Measurements from ENCODE around the gene FRMD5. TPM values are rescaled to one million over a fixed set of nuclear protein-coding genes. Genes with fewer than 3 reads are reported as not detected.
A peak's percentile ranks its signal among the peaks of the same experiment; 100 is the strongest.

The FRMD5 gene
- polyA plus RNA-seq, 2 of the 4 experiments (the other 2 are of a cell fraction), result 2.5 to 3.6 TPM

- POLR2A ChIA-PET, result no interaction called here
- no peak for FAIRE-seq
- no peak overlapping the region for H3K27ac ChIP-seq
- TF ChIP-seq TFCP2L1 (CRISPR knock-in tag; IDR thresholded peaks at IDR 0.05) (no peak), EHF (CRISPR knock-in tag; IDR thresholded peaks at IDR 0.05) (no peak)
- no peak for ATAC-seq
- WGBS (ENCODE audit: missing lambda C conversion rate), result 45% methylated on average over 3 of the region's 3 CpGs
- no peaks in the 10 kb centered on the region for H3K9me3 ChIP-seq
- H3K4me1 ChIP-seq, result peaks cover 7% of the 10 kb centered on the region; the same call in 1 of the 3 replicates
- no peak overlapping the region for H3K4me3 ChIP-seq
- CTCF ChIA-PET, result interaction anchor here (1.4 to 1.7 kb wide), 2 partner anchors 19 to 21 kb away, joined by 3 to 4 read pairs; no protein-coding TSS in a partner anchor
- DNase-seq (ENCODE audit: low read depth in 1 of 2, low spot score in 1 of 2), result no peak
- H3K4me2 ChIP-seq, result no peak overlapping the region
Measured at GRCh38 chr15:44199393-44199792, 4.3 kb upstream of the FRMD5 start.

GRCh38 chr15:44194323-44195150 is 534 bp downstream of the FRMD5 start:
- no peak for FAIRE-seq
- Histone ChIP-seq H3K9me3 (no peaks in the 10 kb centered on the region), H3K4me3 (peak overlapping the region; percentile 52), H3K4me1 (peaks cover 11% of the 10 kb centered on the region; the same call in 1 of the 3 replicates), H3K4me2 (peak overlapping the region; percentile 72), H3K27ac (peak overlapping the region; percentile 57 to 91)
- peak; percentile 30 to 48 for DNase-seq (ENCODE audit: low read depth in 1 of 2, low spot score in 1 of 2)
- POLR2A ChIA-PET, result interaction anchor here (0.6 to 1.1 kb wide), 3 partner anchors 13 to 309 kb away, joined by 3 to 6 read pairs (median 4); no protein-coding TSS in a partner anchor
- CTCF ChIA-PET, result interaction anchor here (0.6 to 1.1 kb wide), 5 partner anchors 14 to 314 kb away, joined by 3 to 5 read pairs (median 4); no protein-coding TSS in a partner anchor
- 9% methylated on average over 10 of the region's 74 CpGs for WGBS (ENCODE audit: missing lambda C conversion rate)
- TF ChIP-seq FOSL2 (IDR thresholded peaks at IDR 0.05), result peak; percentile 12; the same call in 1 of the 2 replicates
- peak; percentile 28; the same call in 1 of the 2 replicates for TF ChIP-seq FOSL2 (CRISPR knock-in tag; IDR thresholded peaks at IDR 0.05)
- no peak for TF ChIP-seq EHF (CRISPR knock-in tag; IDR thresholded peaks at IDR 0.05)
- no peak for TF ChIP-seq USF2 (IDR thresholded peaks at IDR 0.05)
- no peak; a peak in 1 of 5 replicates for TF ChIP-seq JUN (IDR thresholded peaks at IDR 0.05)
- TF ChIP-seq NFE2L2 (conservative IDR thresholded peaks at IDR 0.05; ENCODE audit: low read length), result no peak
- TF ChIP-seq ZNF302 (CRISPR knock-in tag; IDR thresholded peaks at IDR 0.05), result no peak
- peak; percentile 77 to 80 for ATAC-seq

GRCh38 chr15:44193651-44194322 is 1.3 kb downstream of the FRMD5 start:
- FAIRE-seq (no peak), DNase-seq (ENCODE audit: low read depth in 1 of 2, low spot score in 1 of 2) (peak in 1 of 2 experiments; percentile 8), ATAC-seq (no peak)
- peaks cover 7% of the 10 kb centered on the region; the same call in 1 of the 3 replicates for H3K4me1 ChIP-seq
- TF ChIP-seq MAX (IDR thresholded peaks at IDR 0.05) (no peak), MAFK (IDR thresholded peaks at IDR 0.05; ENCODE audit: partially characterized antibody) (peak; percentile 93), ZNF302 (CRISPR knock-in tag; IDR thresholded peaks at IDR 0.05) (no peak)
- POLR2A ChIA-PET, result interaction anchor here (1.1 kb wide), 1 partner anchor 14 kb away, joined by 6 read pairs; no protein-coding TSS in a partner anchor
- peak overlapping the region; percentile 57 to 91 for H3K27ac ChIP-seq
- WGBS (ENCODE audit: missing lambda C conversion rate), result 49% methylated on average over 20 of the region's 20 CpGs
- CTCF ChIA-PET, result interaction anchor here (1.1 kb wide), 1 partner anchor 290 kb away, joined by 4 read pairs; no protein-coding TSS in a partner anchor
- H3K4me2 ChIP-seq, result peak overlapping the region; percentile 72
- peak overlapping the region; percentile 52 for H3K4me3 ChIP-seq
- no peaks in the 10 kb centered on the region for H3K9me3 ChIP-seq

GRCh38 chr15:44188795-44189194 is 6.3 kb downstream of the FRMD5 start:
- ChIA-PET CTCF (interaction anchor here (0.6 kb wide), 1 partner anchor 421 kb away, joined by 3 read pairs; no protein-coding TSS in a partner anchor), POLR2A (no interaction called here)
- DNase-seq (ENCODE audit: low read depth in 1 of 2, low spot score in 1 of 2), result no peak
- no peak overlapping the region for H3K4me2 ChIP-seq
- peaks cover 4% of the 10 kb centered on the region; the same call in 1 of the 3 replicates for H3K4me1 ChIP-seq
- no peaks in the 10 kb centered on the region for H3K9me3 ChIP-seq
- H3K4me3 ChIP-seq, result no peak overlapping the region
- 78% methylated on average over 4 of the region's 4 CpGs for WGBS (ENCODE audit: missing lambda C conversion rate)
- no peak for ATAC-seq
- no peak overlapping the region for H3K27ac ChIP-seq
- FAIRE-seq, result no peak
- TF ChIP-seq JUN (IDR thresholded peaks at IDR 0.05), result no peak
- no peak for TF ChIP-seq FOSL2 (IDR thresholded peaks at IDR 0.05)
- TF ChIP-seq FOSL2 (CRISPR knock-in tag; IDR thresholded peaks at IDR 0.05), result no peak
- TF ChIP-seq POLR2AphosphoS2 (conservative IDR thresholded peaks at IDR 0.05; ENCODE audit: low read length), result no peak
- TF ChIP-seq HOXA7 (CRISPR knock-in tag; IDR thresholded peaks at IDR 0.05), result no peak
- TF ChIP-seq ATOH8 (CRISPR knock-in tag; IDR thresholded peaks at IDR 0.05; ENCODE audit: low read depth), result no peak
- TF ChIP-seq SMC3 (IDR thresholded peaks at IDR 0.05), result no peak
- no peak for TF ChIP-seq BCL3 (IDR thresholded peaks at IDR 0.05)
- TF ChIP-seq PHF8 (IDR thresholded peaks at IDR 0.05; ENCODE audit: borderline replicate concordance, low read depth), result no peak
- TF ChIP-seq FOSB (CRISPR knock-in tag; IDR thresholded peaks at IDR 0.05), result no peak
- TF ChIP-seq USF2 (IDR thresholded peaks at IDR 0.05), result no peak
- TF ChIP-seq GATA3 (IDR thresholded peaks at IDR 0.05; ENCODE audit: borderline replicate concordance), result no peak
- no peak for TF ChIP-seq NR3C1 (IDR thresholded peaks at IDR 0.05)
- no peak for TF ChIP-seq POLR2A (IDR thresholded peaks at IDR 0.05; ENCODE audit: low read length)
- no peak for TF ChIP-seq TFCP2L1 (CRISPR knock-in tag; IDR thresholded peaks at IDR 0.05)
- TF ChIP-seq CEBPB (IDR thresholded peaks at IDR 0.05), result no peak
- TF ChIP-seq MAFK (IDR thresholded peaks at IDR 0.05; ENCODE audit: partially characterized antibody), result no peak
- TF ChIP-seq MAZ (IDR thresholded peaks at IDR 0.05; ENCODE audit: borderline replicate concordance, low read depth, low read length), result no peak
- TF ChIP-seq HES2 (IDR thresholded peaks at IDR 0.05), result no peak
